NCI-H146 (cell line): Measurements from ENCODE around the gene PHF24.
A peak's percentile ranks its signal among the peaks of the same experiment; 100 is the strongest.
"Not testable (repeated sequence)": the region's sequence is repeated elsewhere in the genome, so short reads cannot be mapped to it uniquely, and the experiment has no call there.

Experiments
- DNase-seq: peaks from one replicate; lab custom pipeline; 2025; lab: John Stamatoyannopoulos, UW

PHF24 gene

DNA sequence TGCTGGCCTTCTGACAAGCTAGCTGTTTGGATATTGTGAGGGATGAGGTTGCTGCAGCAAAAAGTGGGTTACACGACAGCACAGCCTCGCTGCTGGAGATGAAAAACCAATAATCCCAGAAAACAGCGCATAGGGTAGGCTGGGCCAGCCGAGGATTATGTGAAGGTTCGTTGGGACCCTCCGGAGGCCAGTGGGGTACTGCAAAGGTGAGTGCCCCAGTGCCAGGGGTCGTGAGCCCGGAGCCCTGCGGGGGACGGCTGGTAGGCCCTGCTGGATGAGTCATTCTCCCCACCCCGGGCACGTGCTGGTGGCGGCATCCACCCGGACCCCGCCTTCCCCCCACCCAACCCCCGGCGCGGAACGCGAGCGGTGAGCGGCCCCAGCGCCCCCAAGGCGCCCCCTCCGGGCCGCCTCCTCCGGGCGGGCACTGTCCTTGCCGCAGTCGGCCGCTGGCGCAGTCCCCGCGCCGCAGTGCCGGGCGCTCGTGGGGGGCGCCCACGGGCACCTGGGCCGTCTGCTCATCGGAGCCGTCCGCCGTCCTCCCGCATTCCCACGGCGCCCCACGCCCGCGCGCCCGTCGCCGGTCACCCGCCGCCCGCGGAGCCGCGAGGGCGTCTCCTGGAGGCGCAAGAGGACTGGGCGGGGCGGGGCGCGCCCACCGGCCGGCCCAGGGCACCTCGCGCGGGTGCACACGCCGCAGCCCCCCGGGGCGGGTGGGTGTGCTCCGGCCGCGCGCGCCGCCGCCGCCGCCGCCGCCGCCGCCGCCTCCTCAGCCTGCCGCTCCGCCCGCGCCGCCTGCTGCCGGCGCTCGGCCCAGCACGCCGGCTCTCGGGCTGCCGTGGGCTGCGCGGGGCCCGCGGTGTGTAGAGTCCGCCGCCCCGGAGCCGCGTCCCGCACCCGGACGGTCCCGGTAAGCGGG is at the start of gene PHF24:
Gene PHF24, plus strand, starts transcription at position 794 of the 919 bp plus-strand sequence. CDS start 13,014 bp downstream, outside the sequence.
- peak; percentile 38 for DNase-seq

DNA sequence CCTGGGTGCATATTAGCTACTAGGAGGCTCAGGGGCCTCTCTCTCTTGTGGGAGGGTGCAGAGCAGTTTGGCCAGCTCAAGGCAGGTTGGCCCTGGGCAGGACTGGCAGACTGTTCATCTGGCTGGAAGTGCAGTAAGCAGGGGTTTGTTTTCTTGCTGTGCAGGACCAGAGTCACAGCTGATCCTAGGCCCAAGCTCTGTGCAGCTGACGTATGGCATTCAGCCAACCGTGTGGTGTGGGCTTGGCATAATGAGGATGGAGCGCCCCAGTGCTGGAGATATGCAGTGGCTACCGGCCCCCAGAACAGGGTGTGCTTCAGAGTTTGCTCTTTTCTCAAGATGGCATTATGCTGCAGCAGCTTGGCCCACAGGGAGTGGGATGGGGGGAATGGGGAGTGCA is 31.0 kb upstream of the PHF24 start:
- DNase-seq, result no peak

DNA sequence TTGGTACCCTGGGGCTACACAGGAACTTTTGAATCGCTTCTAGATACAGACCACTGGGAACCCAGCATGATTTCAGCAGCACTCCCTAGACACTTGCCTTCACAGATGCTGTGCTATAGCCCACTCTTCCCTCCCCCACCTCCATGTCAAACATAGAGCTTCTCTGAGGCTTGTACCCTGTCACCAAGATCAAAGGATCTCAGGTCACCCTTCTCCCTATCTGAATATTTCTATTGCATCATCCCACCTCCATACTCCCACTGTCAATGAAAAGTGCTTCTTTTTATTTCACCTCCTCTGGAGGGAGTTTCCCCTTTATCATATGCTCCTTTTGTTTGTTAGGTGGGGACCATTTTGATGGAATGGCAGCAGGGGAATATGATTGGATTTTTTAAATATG is 29.2 kb upstream of the PHF24 start:
- DNase-seq, result no peak

DNA sequence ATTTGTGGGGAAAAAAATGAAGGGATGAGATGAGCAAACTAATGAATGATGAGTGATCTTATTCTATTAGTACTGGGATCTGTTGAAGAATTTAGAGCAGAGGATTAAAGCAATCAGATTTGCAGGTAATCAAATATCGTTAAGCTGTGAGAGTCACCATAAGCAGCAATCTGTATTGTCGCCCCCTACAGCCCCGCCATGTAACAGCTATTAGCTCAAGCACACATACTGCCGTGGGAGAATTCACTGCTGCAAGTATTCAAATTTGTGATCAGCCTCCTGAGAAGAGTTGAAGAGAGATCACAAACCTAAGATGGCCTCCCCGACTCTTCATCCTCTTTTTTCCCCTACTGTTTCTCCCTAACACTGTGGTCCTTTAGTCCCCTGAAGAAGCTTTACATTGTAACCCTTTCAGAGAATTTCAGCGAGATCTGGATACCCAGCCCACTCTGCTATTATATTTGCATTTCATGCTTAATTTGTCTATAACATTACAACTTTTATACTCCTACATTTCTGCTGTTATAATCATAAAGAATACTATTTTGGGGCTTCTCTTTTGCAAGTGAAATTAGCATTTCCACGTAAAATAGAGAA is 28.5 kb upstream of the PHF24 start:
- DNase-seq, result no peak

DNA sequence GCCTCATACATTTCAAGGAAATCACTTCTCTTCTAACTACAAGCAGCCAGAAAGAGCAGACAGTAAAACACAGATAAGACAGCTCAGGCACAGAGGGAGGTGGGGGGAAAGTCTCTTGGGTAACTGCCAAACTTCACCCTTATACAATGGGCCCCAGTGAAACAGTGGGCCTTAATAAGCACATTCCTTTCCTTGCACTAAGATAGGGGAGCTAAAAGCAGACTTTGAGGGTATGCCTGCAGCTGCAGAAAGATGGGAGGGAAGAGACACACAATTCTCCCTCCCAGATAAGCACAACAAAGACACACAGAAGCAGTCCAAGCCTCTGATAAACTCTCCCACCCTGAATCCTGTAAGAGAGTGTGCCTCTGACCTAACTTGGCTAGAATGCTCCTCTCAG is 18.1 kb upstream of the PHF24 start:
- not testable (repeated sequence) for DNase-seq

DNA sequence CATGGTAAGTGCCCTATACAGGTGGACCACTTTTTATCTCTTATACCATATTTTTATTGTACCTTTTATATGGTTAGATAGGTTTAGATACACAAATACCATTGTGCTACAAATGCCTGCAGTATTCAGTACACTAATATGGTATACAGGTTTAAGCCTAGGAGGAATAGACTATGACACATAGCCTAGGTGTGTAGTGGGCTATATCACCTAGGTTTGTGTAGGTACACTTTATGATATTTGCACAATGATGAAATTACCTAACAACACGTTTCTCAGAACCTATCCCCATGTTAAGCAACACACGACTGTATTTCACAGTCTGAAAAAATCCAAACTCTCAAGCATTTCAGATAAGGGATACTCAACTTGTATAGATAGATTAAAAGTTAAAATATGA is 9.6 kb upstream of the PHF24 start:
- no peak for DNase-seq

DNA sequence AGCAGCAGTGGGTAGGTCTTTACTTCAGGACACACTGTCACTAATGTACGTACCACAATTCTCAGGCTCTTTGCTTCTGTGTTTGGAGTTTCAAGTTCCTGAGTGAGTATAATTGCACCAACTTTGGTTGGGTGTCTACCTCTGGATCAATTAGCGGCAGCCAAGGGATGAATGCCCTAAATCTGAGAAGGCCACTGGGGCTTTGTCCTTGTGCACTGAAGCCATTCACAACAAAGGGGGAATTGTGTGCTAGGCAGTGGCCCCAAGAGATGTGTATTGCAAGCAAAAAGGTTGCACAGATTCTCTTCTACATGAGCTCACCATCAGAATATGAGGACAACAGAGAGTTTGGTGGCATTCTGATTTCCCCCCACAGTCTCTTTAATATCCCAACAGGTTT is 3.9 kb upstream of the PHF24 start:
- no peak for DNase-seq

DNA sequence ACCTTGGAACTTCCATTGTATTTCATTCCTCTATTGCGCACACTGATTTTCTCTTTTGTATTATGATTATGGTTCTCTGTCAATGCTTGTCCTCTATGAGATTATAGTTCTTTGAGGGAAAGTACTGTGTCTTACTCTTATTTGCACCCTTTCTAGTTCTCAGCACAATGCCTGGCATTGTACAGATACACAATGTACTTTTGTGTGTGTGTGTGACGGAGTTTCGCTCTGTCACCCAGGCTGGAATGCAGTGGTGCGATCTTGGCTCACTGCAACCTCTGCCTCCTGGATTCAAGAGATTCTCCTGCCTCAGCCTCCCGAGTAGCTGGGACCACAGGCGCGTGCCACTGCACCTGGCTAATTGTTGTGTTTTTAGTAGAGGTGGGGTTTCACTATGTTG is 2.0 kb upstream of the PHF24 start:
- DNase-seq, result not testable (repeated sequence)

DNA sequence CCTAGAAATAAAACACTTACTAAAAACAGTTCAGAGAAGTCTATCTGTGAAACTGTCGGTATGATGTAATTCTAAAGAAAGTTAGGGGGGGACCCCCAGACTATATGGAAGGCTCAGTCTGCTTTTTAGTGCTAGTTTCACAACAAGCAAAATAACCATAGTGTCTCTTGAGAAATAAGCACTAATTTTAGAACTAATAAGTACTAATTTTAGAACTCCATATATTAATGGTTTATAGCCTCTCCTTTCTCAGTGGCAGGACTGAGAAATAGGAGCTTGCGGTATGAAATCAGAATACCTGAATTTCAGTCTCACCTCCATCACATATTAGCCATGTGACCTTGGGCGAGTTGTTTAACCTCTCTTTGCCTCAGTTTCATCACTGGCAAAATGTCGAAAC is 1.4 kb upstream of the PHF24 start:
- DNase-seq, result no peak

DNA sequence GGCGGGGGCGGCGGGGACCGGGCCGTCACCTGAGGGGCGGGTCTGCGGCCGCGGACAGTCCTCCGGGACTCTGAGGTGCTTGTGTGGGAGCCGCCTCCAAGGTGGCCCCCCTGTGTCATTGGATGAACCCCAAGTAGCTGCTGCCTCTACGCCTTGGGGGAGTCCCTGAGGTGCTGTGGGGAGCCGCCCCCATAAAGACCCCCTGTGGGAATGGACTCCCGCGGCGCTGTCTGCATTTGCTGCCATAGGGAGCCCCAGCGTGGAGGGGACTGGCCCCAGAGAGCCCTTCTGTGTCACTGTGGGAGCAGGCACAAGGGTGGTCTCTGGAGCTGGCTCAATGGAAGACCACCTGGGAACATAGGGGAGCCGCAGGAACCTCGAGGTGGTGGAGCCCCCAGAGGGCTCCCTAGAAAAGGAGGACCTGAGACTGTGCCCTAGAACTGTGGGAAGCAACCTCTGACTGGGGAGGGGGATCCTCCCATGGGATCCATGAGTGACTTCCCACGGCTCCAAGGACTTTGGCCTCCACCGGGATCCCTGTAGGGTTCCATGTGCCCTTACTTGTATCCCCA is 412 bp downstream of the PHF24 start:
- DNase-seq, result no peak

DNA sequence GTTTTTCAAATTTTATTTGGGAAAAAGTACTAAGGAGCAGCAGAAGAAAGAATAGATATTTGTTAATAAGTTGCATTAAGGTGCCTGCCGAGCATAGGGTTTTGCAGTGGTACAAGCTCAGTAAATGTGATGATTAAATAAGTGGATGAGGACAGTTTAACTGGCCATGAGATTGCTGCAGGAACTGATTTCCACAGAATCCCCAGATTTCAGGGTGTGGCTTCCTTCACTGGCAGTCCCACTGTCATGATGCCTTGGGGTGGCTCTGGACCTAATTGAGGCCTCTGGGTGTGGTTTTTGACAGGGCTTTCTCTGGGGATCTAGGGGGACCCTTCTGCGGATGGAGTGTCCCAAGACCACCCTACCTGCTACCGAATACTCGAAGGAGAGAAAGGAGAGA is 1.4 kb downstream of the PHF24 start:
- no peak for DNase-seq

DNA sequence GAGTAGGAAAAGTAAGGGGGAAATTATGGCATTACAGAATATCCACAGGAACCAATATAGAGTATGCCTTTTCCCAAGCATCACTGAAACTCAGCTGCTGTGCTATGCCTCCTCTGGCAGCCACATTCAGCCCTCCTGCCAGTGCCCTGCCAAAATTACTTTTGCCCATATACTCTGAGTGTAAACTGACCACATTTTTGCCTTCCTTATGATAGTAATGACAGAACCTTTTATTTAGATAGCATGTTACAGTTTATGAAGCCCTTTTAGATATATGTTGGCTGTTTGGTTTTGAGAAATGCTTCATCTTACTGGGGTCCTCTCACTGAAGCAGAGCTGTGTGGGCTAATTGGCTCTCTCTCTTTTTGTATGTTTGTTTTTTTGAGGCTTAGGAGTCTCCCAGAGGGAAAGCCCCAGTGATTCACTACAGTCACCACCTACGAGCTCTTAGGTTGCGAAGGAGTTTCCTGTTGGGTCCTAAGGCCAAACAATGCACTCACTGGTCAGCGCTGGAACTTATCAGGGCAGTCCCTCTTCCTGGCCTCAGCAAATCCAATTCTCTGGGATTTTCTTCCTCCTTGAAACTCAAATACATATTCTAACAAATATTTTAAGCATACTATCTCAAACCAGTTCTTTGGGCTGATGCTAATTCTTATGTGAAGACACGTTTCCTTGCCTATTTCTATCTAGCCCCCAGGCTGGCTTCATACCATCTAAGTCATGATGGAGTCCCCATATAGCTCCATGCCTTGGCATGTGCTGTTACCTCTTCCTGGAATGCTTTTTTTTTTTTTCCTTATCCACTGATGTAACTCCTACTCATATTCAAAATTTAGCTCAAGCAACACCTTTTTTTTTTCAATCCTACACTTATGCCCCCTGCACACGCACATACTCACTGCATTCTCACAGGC is 3.7 kb downstream of the PHF24 start:
- DNase-seq, result no peak

DNA sequence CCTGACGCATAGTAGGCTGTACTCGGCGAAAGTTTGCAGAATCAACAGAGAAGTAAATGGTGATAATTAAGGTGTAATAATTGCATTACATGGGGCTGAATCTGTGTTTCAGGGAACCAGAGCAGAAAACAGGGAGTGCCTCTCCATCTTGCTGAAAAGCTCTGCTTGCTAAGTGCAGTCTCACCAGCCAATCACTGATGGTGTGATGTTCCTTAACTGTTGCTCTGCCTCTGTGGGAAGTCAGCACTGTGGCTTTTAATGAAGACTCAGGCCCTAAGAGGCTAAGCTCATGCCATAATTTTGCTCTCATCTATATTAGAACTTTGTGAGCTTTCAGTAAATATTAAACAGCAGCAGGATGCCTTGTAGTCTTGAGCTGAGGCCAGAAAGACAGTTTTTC is 4.5 kb downstream of the PHF24 start:
- DNase-seq, result no peak

DNA sequence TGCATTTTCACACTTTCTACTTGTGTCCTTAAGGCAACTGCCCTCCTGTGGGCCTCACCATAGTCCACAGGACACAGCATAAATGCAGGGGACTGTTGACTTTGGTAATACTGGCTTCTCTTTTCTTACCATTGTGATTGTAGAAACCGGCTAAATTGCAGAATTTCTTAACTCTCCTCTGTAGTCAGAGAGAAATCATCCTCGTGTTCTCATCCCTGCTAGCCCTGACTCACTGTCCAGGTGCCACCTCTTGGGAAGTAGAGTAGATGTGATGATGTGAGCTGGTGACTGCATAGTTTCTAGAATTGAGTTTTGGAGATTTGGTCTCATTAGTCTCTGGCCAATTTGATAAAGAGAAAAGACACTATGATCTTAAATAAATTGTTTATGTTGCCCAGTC is 5.5 kb downstream of the PHF24 start:
- no peak for DNase-seq

DNA sequence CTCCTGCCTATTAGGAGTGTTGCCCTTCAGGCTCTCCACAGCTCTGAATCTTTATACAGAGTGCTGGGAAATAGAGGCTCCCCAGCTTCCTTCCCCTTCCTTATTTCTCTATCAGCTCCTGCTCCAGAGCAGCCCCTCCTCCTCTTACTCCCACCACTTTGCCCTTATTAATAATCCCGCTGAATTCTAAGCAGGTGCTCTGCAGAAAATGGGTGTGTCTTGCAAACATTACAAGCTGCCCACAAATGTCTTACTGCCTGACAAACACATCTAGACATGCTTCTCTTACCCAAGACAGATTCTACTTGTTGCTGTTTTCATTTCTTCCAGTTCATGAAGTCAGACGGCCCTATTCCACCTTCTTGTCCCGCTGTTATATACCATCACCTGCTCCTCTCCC is 6.4 kb downstream of the PHF24 start:
- no peak for DNase-seq

DNA sequence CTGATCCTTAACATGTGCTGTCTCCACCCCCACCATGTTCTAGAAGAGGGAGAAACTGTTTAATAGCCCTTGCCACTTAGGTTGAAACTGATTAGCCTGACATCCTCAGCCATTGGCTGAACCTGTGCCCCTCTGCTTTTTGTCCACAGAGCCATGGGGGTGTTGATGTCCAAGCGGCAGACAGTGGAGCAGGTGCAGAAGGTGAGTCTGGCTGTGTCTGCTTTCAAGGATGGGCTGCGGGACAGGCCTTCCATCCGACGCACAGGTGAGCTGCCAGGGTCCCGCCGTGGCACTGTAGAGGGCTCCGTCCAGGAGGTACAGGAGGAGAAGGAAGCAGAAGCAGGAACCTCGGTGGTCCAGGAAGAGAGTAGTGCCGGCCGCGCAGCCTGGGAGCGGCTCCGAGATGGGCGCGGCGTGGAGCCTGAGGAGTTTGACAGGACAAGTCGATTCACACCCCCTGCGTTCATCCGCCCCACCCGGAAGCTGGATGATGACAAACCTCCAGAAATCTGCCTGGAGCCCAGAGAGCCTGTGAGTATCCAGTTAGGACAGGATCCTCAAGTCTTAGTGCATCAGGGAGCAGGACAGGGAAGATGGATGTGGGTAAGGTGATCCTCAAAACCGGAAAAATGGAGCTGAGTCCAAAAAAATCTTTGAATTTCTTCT is 13.2 kb downstream of the PHF24 start:
- DNase-seq, result no peak

DNA sequence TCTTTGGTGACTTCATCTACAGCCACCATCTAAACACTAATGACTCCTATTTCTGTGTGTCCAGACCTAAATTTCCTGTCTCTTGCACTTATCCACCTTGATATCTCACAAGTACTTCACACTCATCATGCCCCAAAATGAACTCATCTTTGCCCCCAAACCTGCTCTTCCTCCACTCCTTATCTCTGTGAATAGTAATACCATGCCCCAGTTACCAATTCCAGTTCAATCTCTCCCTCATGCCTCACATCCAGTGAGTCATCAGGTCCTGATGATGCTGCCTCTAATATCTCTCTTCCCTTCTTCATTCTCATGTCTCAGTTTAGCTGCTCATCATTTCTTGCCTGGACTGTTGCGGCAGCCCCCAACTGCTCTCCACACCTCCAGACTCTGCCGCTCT is 16.6 kb downstream of the PHF24 start:
- DNase-seq, result no peak

DNA sequence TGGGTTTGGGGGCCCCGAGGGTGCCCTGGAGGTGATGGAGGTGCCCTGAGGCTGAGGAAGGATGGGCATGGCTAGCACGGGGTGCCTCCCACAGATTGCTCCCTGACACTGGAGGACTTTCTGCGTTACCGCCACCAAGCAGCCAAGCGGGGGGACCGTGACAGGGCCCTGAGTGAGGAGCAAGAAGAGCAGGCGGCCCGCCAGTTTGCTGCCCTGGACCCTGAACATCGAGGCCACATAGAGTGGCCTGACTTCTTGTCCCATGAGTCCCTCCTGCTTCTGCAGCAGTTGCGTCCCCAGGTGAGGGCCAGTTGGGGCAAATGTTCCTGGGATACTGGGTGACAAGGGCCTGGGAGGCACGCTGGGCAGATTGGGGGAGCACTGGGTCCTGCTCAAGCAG is 18.4 kb downstream of the PHF24 start:
- DNase-seq, result no peak

DNA sequence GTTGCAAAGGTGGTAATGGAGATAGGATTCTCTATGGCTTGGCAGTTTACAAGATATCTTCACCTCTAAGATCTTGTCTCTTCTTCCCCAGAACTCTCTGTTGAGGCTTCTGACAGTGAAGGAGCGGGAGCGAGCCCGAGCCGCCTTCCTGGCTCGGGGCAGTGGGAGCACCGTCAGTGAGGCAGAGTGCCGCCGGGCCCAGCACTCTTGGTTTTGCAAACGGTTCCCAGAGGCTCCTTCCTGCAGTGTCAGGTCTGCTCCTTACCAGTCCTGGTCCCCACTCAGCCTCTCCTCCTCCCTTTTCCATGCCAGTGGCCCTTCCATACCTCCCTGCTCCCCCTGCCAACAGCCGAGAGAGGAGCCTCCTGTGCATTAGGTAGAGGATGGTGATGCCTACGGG is 18.9 kb downstream of the PHF24 start:
- DNase-seq, result no peak

DNA sequence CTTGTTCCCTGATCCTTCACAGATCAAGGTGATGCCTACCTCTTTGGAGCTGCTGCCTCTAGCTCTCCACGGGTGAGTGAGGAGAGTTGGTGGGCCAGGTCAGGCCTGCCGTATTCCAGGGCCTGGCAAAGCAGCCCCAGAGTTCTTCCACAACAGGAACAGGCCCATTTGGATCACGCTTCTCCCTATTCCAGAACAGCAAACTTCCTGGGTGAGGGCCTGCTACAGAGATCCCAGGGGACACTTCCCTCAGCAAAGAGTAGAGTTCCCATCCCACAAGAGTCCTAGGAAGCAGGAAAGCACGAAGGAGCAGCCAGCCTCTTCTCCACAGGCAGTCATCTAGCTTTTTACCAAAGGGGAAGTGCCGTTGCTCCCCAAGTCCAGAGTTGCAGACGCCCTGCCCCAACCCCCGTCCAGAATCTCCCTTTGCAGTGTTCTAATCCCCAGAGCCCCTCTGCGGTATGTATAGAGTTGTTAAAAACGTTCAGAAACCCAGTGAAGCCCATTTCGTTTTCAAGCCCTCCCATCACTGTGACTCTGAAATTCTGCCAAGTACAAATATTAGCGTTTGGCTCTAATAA is 22.2 kb downstream of the PHF24 start:
- DNase-seq, result no peak

DNA sequence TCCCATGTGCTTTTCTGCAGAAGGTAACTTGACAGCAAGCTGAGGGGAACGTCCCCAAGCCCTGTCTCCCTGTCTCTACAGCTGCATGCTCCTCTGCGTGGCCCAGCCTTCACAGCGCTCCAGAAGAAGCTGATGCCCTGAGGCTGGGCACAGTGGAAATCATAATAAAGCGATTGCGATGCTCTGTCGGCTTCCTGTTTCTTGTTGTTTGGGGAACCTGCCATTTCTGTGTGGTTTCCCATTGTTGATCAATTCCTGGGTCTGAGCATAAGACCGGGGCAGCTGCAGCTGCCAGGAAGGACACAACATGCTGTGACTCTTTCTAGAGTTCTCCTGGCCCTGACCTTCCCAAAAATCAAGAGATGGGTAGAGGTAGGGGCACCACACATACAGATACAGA is 24.3 kb downstream of the PHF24 start:
- peak; percentile 27 for DNase-seq
